ENCODE measurements around the gene PAGR1.
"Not testable (repeated sequence)": the region's sequence is repeated elsewhere in the genome, so short reads cannot be mapped to it uniquely, and the experiment has no call there.

The PAGR1 gene

DNA sequence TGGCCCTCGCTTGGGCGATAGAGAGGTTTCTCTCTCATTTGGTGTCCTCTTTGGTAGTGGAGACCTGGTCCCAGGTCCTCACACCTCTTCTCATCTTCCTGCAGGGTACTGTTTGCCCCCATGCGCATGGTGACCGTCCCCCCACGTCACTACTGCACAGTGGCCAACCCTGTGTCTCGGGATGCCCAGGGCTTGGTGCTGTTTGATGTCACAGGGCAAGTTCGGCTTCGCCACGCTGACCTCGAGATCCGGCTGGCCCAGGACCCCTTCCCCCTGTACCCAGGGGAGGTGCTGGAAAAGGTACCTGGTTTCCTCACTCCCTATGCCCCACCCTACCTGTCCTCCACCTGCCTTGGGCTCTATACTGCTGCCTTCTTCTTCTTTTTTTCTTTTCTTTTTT is 14.8 kb downstream of the PAGR1 start:
- no peaks in the 10 kb centered on the region for H3K27me3 ChIP-seq (ENCODE audit: insufficient read depth, low read length)
- H4K91ac ChIP-seq (ENCODE audit: low read depth, low read length): no peak overlapping the region
- no peaks in the 10 kb centered on the region for H3K4me1 ChIP-seq (ENCODE audit: control insufficient read depth in 1 of 2, insufficient read depth in 2 of 2, low read length in 2 of 2)
- no peak overlapping the region for H4K8ac ChIP-seq (ENCODE audit: low read depth, low read length)
- H3K9ac ChIP-seq (ENCODE audit: low read length): no peak overlapping the region
- DNase-seq: no peak
- no peaks in the 10 kb centered on the region for H3K9me3 ChIP-seq (ENCODE audit: insufficient read depth, low read depth, low read length)
- no CpG with 5 or more reads among the region's 11 CpGs for WGBS (ENCODE audit: extremely low coverage, insufficient coverage, insufficient read length)
- no peaks in the 10 kb centered on the region for H3K79me2 ChIP-seq (ENCODE audit: control insufficient read depth, insufficient read depth, low read length, poor library complexity)
- no peak overlapping the region for H3K14ac ChIP-seq (ENCODE audit: low read length)
- H2AFZ ChIP-seq (ENCODE audit: insufficient read depth, low read length, poor library complexity): no peak overlapping the region
- no peak overlapping the region for H3K23ac ChIP-seq (ENCODE audit: low read length)
- no peak overlapping the region for H2BK120ac ChIP-seq (ENCODE audit: insufficient read depth, low read length, poor library complexity)
- no peak overlapping the region for H3K4me3 ChIP-seq (ENCODE audit: low read depth, low read length)
- H3K79me1 ChIP-seq (ENCODE audit: low read length): no peaks in the 10 kb centered on the region
- H3K4me2 ChIP-seq (ENCODE audit: low read length): no peak overlapping the region
- H2BK5ac ChIP-seq (ENCODE audit: low read depth, low read length, poor library complexity): no peak overlapping the region
- no peak overlapping the region for H2BK12ac ChIP-seq (ENCODE audit: low read length)
- H4K12ac ChIP-seq (ENCODE audit: low read depth, low read length): no peak overlapping the region
- H3K27ac ChIP-seq (ENCODE audit: low read depth, low read length): no peak overlapping the region
- H3K36me3 ChIP-seq (ENCODE audit: control insufficient read depth in 1 of 2, insufficient read depth in 2 of 2, low read length in 2 of 2): peaks cover 2 to 3% of the 10 kb centered on the region in 2 experiments
- H3K18ac ChIP-seq (ENCODE audit: low read length): no peak overlapping the region
- H2AK5ac ChIP-seq (ENCODE audit: low read length): no peak overlapping the region
- H3K4ac ChIP-seq (ENCODE audit: low read depth, low read length): no peak overlapping the region

DNA sequence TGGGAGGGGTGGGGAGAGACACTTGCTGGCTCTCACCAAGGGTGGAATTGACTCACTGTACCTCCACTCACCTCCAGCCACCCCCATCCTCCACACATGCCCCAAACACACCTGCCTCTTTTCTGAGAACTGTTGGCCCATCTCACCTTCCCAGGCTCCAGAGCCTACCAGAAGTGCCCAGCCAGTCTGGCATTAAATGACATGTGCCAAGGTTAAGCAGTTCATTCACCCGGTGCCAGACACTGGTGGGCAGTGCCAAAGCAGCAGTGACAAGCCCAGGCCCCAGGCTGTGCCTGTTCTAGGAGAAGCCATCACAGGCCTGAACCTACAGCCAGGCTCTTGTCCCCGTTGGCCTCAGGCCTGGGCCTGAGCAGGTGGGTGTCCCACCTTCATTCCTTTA is 15.5 kb downstream of the PAGR1 start:
- Histone ChIP-seq H2AK5ac (ENCODE audit: low read length) (no peak overlapping the region), H3K9me3 (ENCODE audit: insufficient read depth, low read depth, low read length) (no peaks in the 10 kb centered on the region), H3K27ac (ENCODE audit: low read depth, low read length) (no peak overlapping the region), H3K4me1 (ENCODE audit: control insufficient read depth in 1 of 2, insufficient read depth in 2 of 2, low read length in 2 of 2) (no peaks in the 10 kb centered on the region), H3K14ac (ENCODE audit: low read length) (no peak overlapping the region), H4K8ac (ENCODE audit: low read depth, low read length) (no peak overlapping the region), H3K4ac (ENCODE audit: low read depth, low read length) (no peak overlapping the region), H3K9ac (ENCODE audit: low read length) (no peak overlapping the region), H2BK5ac (ENCODE audit: low read depth, low read length, poor library complexity) (no peak overlapping the region), H4K91ac (ENCODE audit: low read depth, low read length) (no peak overlapping the region), H3K18ac (ENCODE audit: low read length) (no peak overlapping the region), H2BK120ac (ENCODE audit: insufficient read depth, low read length, poor library complexity) (no peak overlapping the region), H3K4me3 (ENCODE audit: low read depth, low read length) (no peak overlapping the region), H3K23ac (ENCODE audit: low read length) (no peak overlapping the region), H3K79me2 (ENCODE audit: control insufficient read depth, insufficient read depth, low read length, poor library complexity) (no peaks in the 10 kb centered on the region), H3K4me2 (ENCODE audit: low read length) (no peak overlapping the region), H3K27me3 (ENCODE audit: insufficient read depth, low read length) (no peaks in the 10 kb centered on the region), H3K79me1 (ENCODE audit: low read length) (no peaks in the 10 kb centered on the region), H4K12ac (ENCODE audit: low read depth, low read length) (no peak overlapping the region), H2AFZ (ENCODE audit: insufficient read depth, low read length, poor library complexity) (no peak overlapping the region), H2BK12ac (ENCODE audit: low read length) (no peak overlapping the region), H3K36me3 (ENCODE audit: control insufficient read depth in 1 of 2, insufficient read depth in 2 of 2, low read length in 2 of 2) (peaks cover 2 to 3% of the 10 kb centered on the region in 2 experiments)
- no CpG with 5 or more reads among the region's 2 CpGs for whole genome bisulfite sequencing (ENCODE audit: extremely low coverage, insufficient coverage, insufficient read length)
- no peak for DNase-seq

DNA sequence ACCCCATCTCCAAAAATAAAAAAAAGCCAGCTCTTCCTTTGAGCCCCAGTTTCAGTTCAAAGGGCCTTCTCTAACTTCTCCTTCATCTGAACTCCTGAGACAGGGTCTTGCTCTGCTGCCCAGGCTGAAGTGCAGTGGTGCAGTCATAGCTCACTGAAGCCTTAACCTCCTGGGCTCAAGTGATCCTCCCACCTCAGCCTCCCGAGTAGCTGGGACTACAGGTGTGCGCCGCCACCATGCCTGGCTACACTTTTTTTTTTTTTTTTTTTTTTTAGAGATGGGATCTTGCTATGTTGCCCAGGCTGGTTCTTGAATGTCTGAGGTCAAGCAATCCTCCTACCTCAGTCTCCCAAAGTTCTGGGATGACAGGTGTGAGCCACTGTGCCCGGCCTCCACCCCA is 17.3 kb downstream of the PAGR1 start:
- H3K79me2 ChIP-seq (ENCODE audit: control insufficient read depth, insufficient read depth, low read length, poor library complexity); H4K91ac ChIP-seq (ENCODE audit: low read depth, low read length); H3K9ac ChIP-seq (ENCODE audit: low read length); DNase-seq; H3K23ac ChIP-seq (ENCODE audit: low read length); H3K4me3 ChIP-seq (ENCODE audit: low read depth, low read length); H3K27ac ChIP-seq (ENCODE audit: low read depth, low read length); H2BK120ac ChIP-seq (ENCODE audit: insufficient read depth, low read length, poor library complexity); H3K4me2 ChIP-seq (ENCODE audit: low read length); H2AFZ ChIP-seq (ENCODE audit: insufficient read depth, low read length, poor library complexity); H2AK5ac ChIP-seq (ENCODE audit: low read length); H3K18ac ChIP-seq (ENCODE audit: low read length); H2BK5ac ChIP-seq (ENCODE audit: low read depth, low read length, poor library complexity); H3K4me1 ChIP-seq (ENCODE audit: control insufficient read depth in 1 of 2, insufficient read depth in 2 of 2, low read length in 2 of 2); H3K36me3 ChIP-seq (ENCODE audit: control insufficient read depth in 1 of 2, insufficient read depth in 2 of 2, low read length in 2 of 2); H3K9me3 ChIP-seq (ENCODE audit: insufficient read depth, low read depth, low read length); H3K4ac ChIP-seq (ENCODE audit: low read depth, low read length); H3K14ac ChIP-seq (ENCODE audit: low read length); H3K27me3 ChIP-seq (ENCODE audit: insufficient read depth, low read length); H4K8ac ChIP-seq (ENCODE audit: low read depth, low read length); H4K12ac ChIP-seq (ENCODE audit: low read depth, low read length); H3K79me1 ChIP-seq (ENCODE audit: low read length); H2BK12ac ChIP-seq (ENCODE audit: low read length): not testable (repeated sequence)
- no CpG with 5 or more reads among the region's 4 CpGs for WGBS (ENCODE audit: extremely low coverage, insufficient coverage, insufficient read length)

DNA sequence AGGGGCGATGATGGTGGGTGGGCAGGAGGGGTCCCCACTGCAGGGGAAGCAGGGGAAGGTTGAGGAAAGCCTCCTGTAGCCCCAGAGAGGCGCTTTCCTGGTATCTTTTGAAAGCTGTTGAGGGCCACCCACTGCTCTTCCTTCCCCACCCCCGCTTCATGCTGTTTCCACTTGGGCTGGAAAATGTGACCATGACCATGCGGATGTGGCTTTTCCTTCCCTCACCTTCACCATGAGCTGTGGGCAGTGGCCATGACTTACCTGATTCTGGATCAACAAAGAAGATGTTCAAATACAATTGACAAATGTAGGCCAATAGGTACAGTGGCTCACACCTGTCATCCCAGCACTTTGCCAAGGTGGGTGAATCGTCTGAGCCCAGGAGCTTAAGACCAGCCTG is 18.1 kb downstream of the PAGR1 start:
- no peak overlapping the region for H4K8ac ChIP-seq (ENCODE audit: low read depth, low read length)
- H3K4me2 ChIP-seq (ENCODE audit: low read length): no peak overlapping the region
- no peak overlapping the region for H2BK5ac ChIP-seq (ENCODE audit: low read depth, low read length, poor library complexity)
- H3K79me1 ChIP-seq (ENCODE audit: low read length): no peaks in the 10 kb centered on the region
- no peak overlapping the region for H3K23ac ChIP-seq (ENCODE audit: low read length)
- no CpG with 5 or more reads among the region's 5 CpGs for WGBS (ENCODE audit: extremely low coverage, insufficient coverage, insufficient read length)
- no peak overlapping the region for H3K4ac ChIP-seq (ENCODE audit: low read depth, low read length)
- no peaks in the 10 kb centered on the region for H3K4me1 ChIP-seq (ENCODE audit: control insufficient read depth in 1 of 2, insufficient read depth in 2 of 2, low read length in 2 of 2)
- H3K4me3 ChIP-seq (ENCODE audit: low read depth, low read length): no peak overlapping the region
- H4K12ac ChIP-seq (ENCODE audit: low read depth, low read length): no peak overlapping the region
- H2AK5ac ChIP-seq (ENCODE audit: low read length): no peak overlapping the region
- H3K27ac ChIP-seq (ENCODE audit: low read depth, low read length): no peak overlapping the region
- no peak overlapping the region for H2BK12ac ChIP-seq (ENCODE audit: low read length)
- H3K18ac ChIP-seq (ENCODE audit: low read length): no peak overlapping the region
- H4K91ac ChIP-seq (ENCODE audit: low read depth, low read length): no peak overlapping the region
- peaks cover 2 to 6% of the 10 kb centered on the region in 2 experiments for H3K36me3 ChIP-seq (ENCODE audit: control insufficient read depth in 1 of 2, insufficient read depth in 2 of 2, low read length in 2 of 2)
- no peak overlapping the region for H3K14ac ChIP-seq (ENCODE audit: low read length)
- no peaks in the 10 kb centered on the region for H3K9me3 ChIP-seq (ENCODE audit: insufficient read depth, low read depth, low read length)
- no peaks in the 10 kb centered on the region for H3K79me2 ChIP-seq (ENCODE audit: control insufficient read depth, insufficient read depth, low read length, poor library complexity)
- H3K9ac ChIP-seq (ENCODE audit: low read length): no peak overlapping the region
- no peak overlapping the region for H2BK120ac ChIP-seq (ENCODE audit: insufficient read depth, low read length, poor library complexity)
- no peaks in the 10 kb centered on the region for H3K27me3 ChIP-seq (ENCODE audit: insufficient read depth, low read length)
- H2AFZ ChIP-seq (ENCODE audit: insufficient read depth, low read length, poor library complexity): no peak overlapping the region
- DNase-seq: no peak

Data from trophoblast cell (in vitro differentiated cells and primary cell).